ENCODE measurements around the gene FAM180B. TPM values are rescaled to one million over a fixed set of nuclear protein-coding genes. Genes with fewer than 3 reads are reported as not detected.

FAM180B gene
- total and polyA plus RNA-seq, 2 of the 13 experiments (the other 11 are each of a cell fraction or from before 2014, with no cell fraction given) = 0.40 to 1.0 TPM

- TF ChIP-seq BRD4 (CRISPR knock-in tag; IDR thresholded peaks at IDR 0.05) (peak; percentile 97), HDAC1 (CRISPR knock-in tag; IDR thresholded peaks at IDR 0.05) (peak; percentile 98), ZFP91 (CRISPR knock-in tag; IDR thresholded peaks at IDR 0.05; ENCODE audit: borderline replicate concordance) (peak; percentile 97), MTF2 (CRISPR knock-in tag; IDR thresholded peaks at IDR 0.05; ENCODE audit: borderline replicate concordance) (peak; percentile 88), GLI4 (CRISPR knock-in tag; IDR thresholded peaks at IDR 0.05; ENCODE audit: borderline replicate concordance) (peak; percentile 65; the same call in 1 of the 2 replicates), ZNF33B (CRISPR knock-in tag; IDR thresholded peaks at IDR 0.05) (no peak), MXD1 (CRISPR knock-in tag; IDR thresholded peaks at IDR 0.05) (no peak; the same call in 1 of the 2 replicates), SMC3 (IDR thresholded peaks at IDR 0.05; ENCODE audit: low read length) (no peak), FOXP4 (CRISPR knock-in tag; IDR thresholded peaks at IDR 0.05) (peak; percentile 66), ZNF12 (CRISPR knock-in tag; IDR thresholded peaks at IDR 0.05) (peak; percentile 88), ATM (IDR thresholded peaks at IDR 0.05; ENCODE audit: borderline replicate concordance) (no peak), HBP1 (CRISPR knock-in tag; IDR thresholded peaks at IDR 0.05; ENCODE audit: low read depth) (peak; percentile 98), ZNF510 (CRISPR knock-in tag; IDR thresholded peaks at IDR 0.05; ENCODE audit: low read depth) (no peak; the same call in 1 of the 2 replicates), SNAPC2 (CRISPR knock-in tag; IDR thresholded peaks at IDR 0.05) (peak; percentile 89), MAFK (conservative IDR thresholded peaks at IDR 0.05 in 1 of 2, IDR thresholded peaks at IDR 0.05 in 1 of 2; ENCODE audit: low read length in 2 of 2) (peak in 1 of 2 experiments; percentile 24; a peak in 2 of 4 replicates), IRF2 (CRISPR knock-in tag; IDR thresholded peaks at IDR 0.05) (peak; percentile 99), SSRP1 (CRISPR knock-in tag; IDR thresholded peaks at IDR 0.05) (peak; percentile 70; the same call in 1 of the 2 replicates), RBM39 (IDR thresholded peaks at IDR 0.05; ENCODE audit: low read depth, low read length, poor library complexity, severe bottlenecking) (peak; percentile 95), KDM1A (CRISPR knock-in tag; IDR thresholded peaks at IDR 0.05) (0 out of 2 replicates have a peak, but pooled peaks have one; percentile 51), CENPX (CRISPR knock-in tag; IDR thresholded peaks at IDR 0.05) (no peak)
Observed at GRCh38 chr11:47578524-47579494, 7.7 kb upstream of the FAM180B start, which contains the start of the genes KBTBD4 and NDUFS3 (continued).
